Heart right ventricle (tissue), 16 donors: ENCODE measurements around the gene WDR54. TPM values are rescaled to one million over a fixed set of nuclear protein-coding genes. Genes with fewer than 3 reads are reported as not detected.
A peak's percentile ranks its signal among the peaks of the same experiment; 100 is the strongest.

Experiments
- ATAC-seq, 8 donors: fragments of 200-7000 bp; cut with Tn5 transposase; one replicate each; pipeline ENCODE4 v1.9.1; 2020; ENCODE audit warnings: mild to moderate bottlenecking in 8 of 8, moderate library complexity in 8 of 8, moderate number of reproducible peaks in 1 of 8
- DNase-seq, 2 donors: peaks; one replicate each; pipeline ENCODE4 v3.0.0-alpha.2; 2020
- H3K27ac ChIP-seq, 10 donors: fragments of 200-600 bp; sonication (generic) in 2 of 10; one replicate each; pipeline versions ENCODE4 v1.5.0 to v1.8.0; 2020 to 2022; ENCODE audit warnings: mild to moderate bottlenecking in 3 of 10
- H3K27me3 ChIP-seq, 7 donors: fragments of 200-600 bp; one replicate each; pipeline ENCODE4 v1.8.0; 2021 to 2022; ENCODE audit warnings: mild to moderate bottlenecking in 2 of 7
- H3K36me3 ChIP-seq, 9 donors: fragments of 200-600 bp; sonication (generic) in 1 of 9; one replicate each; pipeline versions ENCODE4 v1.5.0 to v1.8.0; 2020 to 2022; ENCODE audit warnings: mild to moderate bottlenecking in 2 of 9
- H3K4me1 ChIP-seq, 9 donors: fragments of 200-600 bp; sonication (generic) in 1 of 9; one replicate each; pipeline versions ENCODE4 v1.5.0 to v1.8.0; 2020 to 2022; ENCODE audit warnings: mild to moderate bottlenecking in 4 of 9
- H3K4me3 ChIP-seq, 10 donors: fragments of 200-600 bp; sonication (generic) in 2 of 10; one replicate each; pipeline versions ENCODE4 v1.5.0 to v1.8.0; 2020 to 2022; ENCODE audit warnings: mild to moderate bottlenecking in 7 of 10, moderate library complexity in 2 of 10
- H3K9me3 ChIP-seq, 11 donors: fragments of 200-600 bp in 10 of 11; sonication (generic) in 2 of 11; one replicate each; pipeline versions ENCODE4 v1.5.0 to v1.8.0; 2013 to 2022; ENCODE audit warnings: mild to moderate bottlenecking in 2 of 11, control low read depth in 1 of 11, moderate library complexity in 1 of 11
- WGBS, 2 donors: extraction: QIAGEN DNeasy Blood & Tissue Kit; methylation state at CpG; one replicate each; pipeline ENCODE4 v1.1.7; 2013; ENCODE audit warnings: inconsistent platforms in 1 of 2; 5-methylcytosine and 5-hydroxymethylcytosine counted together
- intact Hi-C, 10 donors: fragments of 100-400 bp; cut with DNase I; formaldehyde crosslinking; loops; one replicate each; pipeline versions ENCODE4 v1.11.1 to v1.14.2; 2022
- polyA plus RNA-seq, 2 donors: library from polyadenylated mRNA; stranded (reverse); fragments of 200-250 nt; gene quantifications; one replicate each; pipeline ENCODE4 v1.2.3, GENCODE V29; 2013
- total RNA-seq, 10 donors: library from RNA; stranded (reverse); fragmentation: NEBNext Ultra II Directional in 3 of 10; extraction: Animal tissue kit (Norgen Biotek cat#: 25700) in 3 of 10; gene quantifications; one replicate each; pipeline versions ENCODE4 v1.2.1 to v1.2.4, GENCODE V29; 2021 to 2023
- TF ChIP-seq, protein P1 (sequence below), 9 donors: fragments of 200-600 bp; sonication (generic) in 2 of 9; IDR thresholded peaks; one replicate each; pipeline versions ENCODE4 v1.5.0 to v1.8.0; 2021 to 2022; ENCODE audit warnings: antibody characterized with exemption in 9 of 9, mild to moderate bottlenecking in 5 of 9, moderate library complexity in 1 of 9
- donor health status: Arrhythmogenic right ventricular cardiomyopathy.
- donor health status: ischemic (EF 13 %, LVEDD 7.1; RV severe dilation, severe dysfunction).
- donor health status: healthy with polysubstance abuse.
- donor health status: DM: no; HTN: yes; CAD: no.
- donor health status: DM: no; HTN: no; CAD: no.
- donor health status: ischemic (EF 25% LVEDD 6.9; RV normal size, moderate dysfunction).
- donor health status: ischemic (EF 25% LVEDD 5.7; RV mildly dilated, moderate dysfunction).
- donor health status: healthy.
- donor health status: DM: yes; HTN: yes; CAD: no.
- donor health status: Ischemic cardiomyopathy.
- donor health status: ischemic (EF 35%, LVEDD 5.7; RV mildly dilated, moderate dysfunction).
- donor health status: nonischemic (EF 11% LVEDD 7.7; RV severe dilation, severe dysfunction).
- donor health status: DM: yes; HTN: yes; CAD: no.
- donor health status: PGD.
- donor health status: ischemic (EF 29% LVEDD 5.4; RV normal size, mild dysfunction).
- donor health status: nonischemic (EF 23%, LVEDD 6.1; RV moderate dilation, normal function).

WDR54 gene
- total and polyA plus RNA-seq, 12 donors = 1.1 to 8.7 (median 2.7) TPM

- ATAC-seq (peak; percentile 57 to 75 (median 66)), DNase-seq (peak; percentile 91 to 96)
- intact Hi-C loops = loop anchor here in 2 of 10 donors (1.0 to 2.0 kb wide), 2 partner anchors 18 to 28 kb away; partner anchors contain the start of genes TTC31 (in 2 of the 2) and MRPL53 (in 1 of the 2)
- H3K27ac ChIP-seq = peak within 1 kb of the TSS in 9 of 10 donors; percentile 30 to 78 (median 65)
- H3K4me3 ChIP-seq = peak within 1 kb of the TSS; percentile 53 to 75 (median 66)
- 1% methylated on average over 40 of the region's 40 CpGs for WGBS, 2 donors
- peaks cover 14 to 42% (median 36%) of the 10 kb centered on the region in 9 donors for H3K4me1 ChIP-seq
- TF ChIP-seq, protein P1, sequence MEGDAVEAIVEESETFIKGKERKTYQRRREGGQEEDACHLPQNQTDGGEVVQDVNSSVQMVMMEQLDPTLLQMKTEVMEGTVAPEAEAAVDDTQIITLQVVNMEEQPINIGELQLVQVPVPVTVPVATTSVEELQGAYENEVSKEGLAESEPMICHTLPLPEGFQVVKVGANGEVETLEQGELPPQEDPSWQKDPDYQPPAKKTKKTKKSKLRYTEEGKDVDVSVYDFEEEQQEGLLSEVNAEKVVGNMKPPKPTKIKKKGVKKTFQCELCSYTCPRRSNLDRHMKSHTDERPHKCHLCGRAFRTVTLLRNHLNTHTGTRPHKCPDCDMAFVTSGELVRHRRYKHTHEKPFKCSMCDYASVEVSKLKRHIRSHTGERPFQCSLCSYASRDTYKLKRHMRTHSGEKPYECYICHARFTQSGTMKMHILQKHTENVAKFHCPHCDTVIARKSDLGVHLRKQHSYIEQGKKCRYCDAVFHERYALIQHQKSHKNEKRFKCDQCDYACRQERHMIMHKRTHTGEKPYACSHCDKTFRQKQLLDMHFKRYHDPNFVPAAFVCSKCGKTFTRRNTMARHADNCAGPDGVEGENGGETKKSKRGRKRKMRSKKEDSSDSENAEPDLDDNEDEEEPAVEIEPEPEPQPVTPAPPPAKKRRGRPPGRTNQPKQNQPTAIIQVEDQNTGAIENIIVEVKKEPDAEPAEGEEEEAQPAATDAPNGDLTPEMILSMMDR (IDR thresholded peaks at IDR 0.05) = no peak
- H3K36me3 ChIP-seq = peaks cover 0 to 6% (median 0%) of the 10 kb centered on the region in 9 donors
- H3K9me3 ChIP-seq = no peaks in the 10 kb centered on the region
- no peaks in the 10 kb centered on the region for H3K27me3 ChIP-seq
These were observed 33.4 kb downstream of the WDR54 start, which contains the start of gene INO80B for GRCh38 chr2:74454654-74455511. TSS of gene INO80B (plus strand) at chr2:74455087. CDS start at chr2:74455117, 30 bp downstream.

GRCh38 chr2:74457129-74457548 lies 35.6 kb downstream of the WDR54 start:
- H3K9me3 ChIP-seq = no peaks in the 10 kb centered on the region
- peaks cover 14 to 42% (median 36%) of the 10 kb centered on the region in 9 donors for H3K4me1 ChIP-seq
- ATAC-seq (no peak), DNase-seq (no peak)
- intact Hi-C loops = no loop called here
- peaks cover 0 to 24% (median 6%) of the 10 kb centered on the region in 9 donors for H3K36me3 ChIP-seq
- WGBS, 2 donors = 1 to 2% methylated on average over 26 to 27 of the region's 27 CpGs
- peak overlapping the region; percentile 88 to 98 (median 96) for H3K27ac ChIP-seq
- peak overlapping the region; percentile 57 to 90 (median 80) for H3K4me3 ChIP-seq
- TF ChIP-seq, protein P1 (IDR thresholded peaks at IDR 0.05) = no peak
- H3K27me3 ChIP-seq = no peaks in the 10 kb centered on the region

- peaks cover 0 to 29% (median 6%) of the 10 kb centered on the region in 9 donors for H3K36me3 ChIP-seq
- no peaks in the 10 kb centered on the region for H3K9me3 ChIP-seq
- 0 to 1% methylated on average over 46 of the region's 46 CpGs for WGBS, 2 donors
- ATAC-seq (peak; percentile 12 to 57 (median 38)), DNase-seq (peak; percentile 63 to 71)
- peaks cover 14 to 42% (median 36%) of the 10 kb centered on the region in 9 donors for H3K4me1 ChIP-seq
- H3K27me3 ChIP-seq = no peaks in the 10 kb centered on the region
- H3K4me3 ChIP-seq = peak overlapping the region; percentile 57 to 90 (median 80)
- TF ChIP-seq, protein P1 (IDR thresholded peaks at IDR 0.05) = no peak
- peak overlapping the region; percentile 88 to 98 (median 96) for H3K27ac ChIP-seq
- intact Hi-C loops = loop anchor here in 2 of 10 donors (1.0 kb wide), 2 partner anchors 15 to 50 kb away; partner anchors contain the start of genes MRPL53 (in 1 of the 2) and PCGF1 (in 1 of the 2)
These were observed 36.1 kb downstream of the WDR54 start for GRCh38 chr2:74457549-74458131.
